SK-N-SH treated with all-trans-retinoic acid at 6 μM for 48 hours (cell line): Measurements from ENCODE around the gene SYNGR3.
A peak's percentile ranks its signal among the peaks of the same experiment; 100 is the strongest.
"Not testable (repeated sequence)": the region's sequence is repeated elsewhere in the genome, so short reads cannot be mapped to it uniquely, and the experiment has no call there.

ENCODE experiments used
- ATAC-seq: fragments of 200-7000 bp; cut with Tn5 transposase; 3 replicates; pipeline ENCODE4 v1.9.1; 2020; ENCODE audit warnings: mild to moderate bottlenecking, moderate library complexity
- BACH2 ChIP-seq: fragments of 250-450 bp; sonication (Bioruptor Pico); IDR thresholded peaks from 2 replicates; pipeline ENCODE4 v1.9.0; 2021; ENCODE audit warnings: mild to moderate bottlenecking, borderline replicate concordance
- CREB5 ChIP-seq: fragments of 250-450 bp; sonication (Bioruptor Pico); IDR thresholded peaks from 2 replicates; pipeline ENCODE4 v1.5.1; 2020; ENCODE audit warnings: low read depth, mild to moderate bottlenecking, moderate library complexity
- CSDC2 ChIP-seq: fragments of 250-450 bp; sonication (Bioruptor Pico); IDR thresholded peaks from 2 replicates; pipeline ENCODE4 v1.5.0; 2020; ENCODE audit warnings: mild to moderate bottlenecking, moderate library complexity
- ESRRG ChIP-seq: fragments of 250-450 bp; sonication (Bioruptor Pico); IDR thresholded peaks from 2 replicates; pipeline ENCODE4 v1.6.1; 2021; ENCODE audit warnings: mild to moderate bottlenecking
- GLIS3 ChIP-seq: fragments of 250-450 bp; sonication (Bioruptor Pico); IDR thresholded peaks from 2 replicates; pipeline ENCODE4 v1.5.0; 2020; ENCODE audit warnings: mild to moderate bottlenecking, moderate library complexity
- ISL1 ChIP-seq: fragments of 250-450 bp; sonication (Bioruptor Pico); IDR thresholded peaks from 2 replicates; pipeline ENCODE4 v2.1.2; 2022; ENCODE audit warnings: mild to moderate bottlenecking, moderate library complexity
- OSR1 ChIP-seq: fragments of 250-450 bp; sonication (Bioruptor Pico); IDR thresholded peaks from 2 replicates; pipeline ENCODE4 v1.8.0; 2022; ENCODE audit warnings: moderate library complexity, mild to moderate bottlenecking, inconsistent platforms
- POU6F1 ChIP-seq: fragments of 250-450 bp; sonication (Bioruptor Pico); IDR thresholded peaks from 2 replicates; pipeline ENCODE4 v1.8.0; 2021; ENCODE audit warnings: low read depth, mild to moderate bottlenecking, moderate library complexity, borderline replicate concordance
- PPARA ChIP-seq: fragments of 250-450 bp; sonication (Bioruptor Pico); IDR thresholded peaks from 2 replicates; pipeline ENCODE4 v1.5.0; 2020; ENCODE audit warnings: mild to moderate bottlenecking, borderline replicate concordance
- RARB ChIP-seq: fragments of 250-450 bp; sonication (Bioruptor Pico); IDR thresholded peaks from 2 replicates; pipeline ENCODE4 v1.8.0; 2021; ENCODE audit warnings: mild to moderate bottlenecking, moderate library complexity
- SNAI2 ChIP-seq: fragments of 250-450 bp; sonication (Bioruptor Pico); IDR thresholded peaks from 2 replicates; pipeline ENCODE4 v1.5.0; 2020; ENCODE audit warnings: mild to moderate bottlenecking, moderate library complexity
- TCF4 ChIP-seq: fragments of 250-450 bp; sonication (Bioruptor Pico); IDR thresholded peaks from 2 replicates; pipeline ENCODE4 v1.8.0; 2021; ENCODE audit warnings: mild to moderate bottlenecking, moderate library complexity, borderline replicate concordance
- ZC3H10 ChIP-seq: fragments of 250-450 bp; sonication (Bioruptor Pico); IDR thresholded peaks from 2 replicates; pipeline ENCODE4 v1.5.1; 2021; ENCODE audit warnings: mild to moderate bottlenecking, moderate library complexity
- ZFP3 ChIP-seq: fragments of 250-450 bp; sonication (Bioruptor Pico); IDR thresholded peaks from 2 replicates; pipeline ENCODE4 v1.5.0; 2020; ENCODE audit warnings: mild to moderate bottlenecking, moderate library complexity
- ZNF565 ChIP-seq: fragments of 450-650 bp; formaldehyde crosslinking; conservative IDR thresholded peaks from 2 replicates; pipeline ENCODE4 v1.5.0; 2020; ENCODE audit warnings: low read depth, mild to moderate bottlenecking, moderate library complexity
- ZNF8 ChIP-seq: fragments of 450-650 bp; formaldehyde crosslinking; IDR thresholded peaks from 2 replicates; pipeline ENCODE4 v1.5.0; 2020; ENCODE audit warnings: mild to moderate bottlenecking, moderate library complexity
- TF ChIP-seq, protein P1 (sequence below): fragments of 250-450 bp; sonication (Bioruptor Pico); IDR thresholded peaks from 2 replicates; pipeline ENCODE4 v1.5.1; 2021; ENCODE audit warnings: mild to moderate bottlenecking, moderate library complexity
- TF ChIP-seq, protein P2 (sequence below): fragments of 250-450 bp; sonication (Bioruptor Pico); IDR thresholded peaks from 2 replicates; pipeline ENCODE4 v1.5.0; 2020; ENCODE audit warnings: mild to moderate bottlenecking, moderate library complexity

Gene SYNGR3

DNA sequence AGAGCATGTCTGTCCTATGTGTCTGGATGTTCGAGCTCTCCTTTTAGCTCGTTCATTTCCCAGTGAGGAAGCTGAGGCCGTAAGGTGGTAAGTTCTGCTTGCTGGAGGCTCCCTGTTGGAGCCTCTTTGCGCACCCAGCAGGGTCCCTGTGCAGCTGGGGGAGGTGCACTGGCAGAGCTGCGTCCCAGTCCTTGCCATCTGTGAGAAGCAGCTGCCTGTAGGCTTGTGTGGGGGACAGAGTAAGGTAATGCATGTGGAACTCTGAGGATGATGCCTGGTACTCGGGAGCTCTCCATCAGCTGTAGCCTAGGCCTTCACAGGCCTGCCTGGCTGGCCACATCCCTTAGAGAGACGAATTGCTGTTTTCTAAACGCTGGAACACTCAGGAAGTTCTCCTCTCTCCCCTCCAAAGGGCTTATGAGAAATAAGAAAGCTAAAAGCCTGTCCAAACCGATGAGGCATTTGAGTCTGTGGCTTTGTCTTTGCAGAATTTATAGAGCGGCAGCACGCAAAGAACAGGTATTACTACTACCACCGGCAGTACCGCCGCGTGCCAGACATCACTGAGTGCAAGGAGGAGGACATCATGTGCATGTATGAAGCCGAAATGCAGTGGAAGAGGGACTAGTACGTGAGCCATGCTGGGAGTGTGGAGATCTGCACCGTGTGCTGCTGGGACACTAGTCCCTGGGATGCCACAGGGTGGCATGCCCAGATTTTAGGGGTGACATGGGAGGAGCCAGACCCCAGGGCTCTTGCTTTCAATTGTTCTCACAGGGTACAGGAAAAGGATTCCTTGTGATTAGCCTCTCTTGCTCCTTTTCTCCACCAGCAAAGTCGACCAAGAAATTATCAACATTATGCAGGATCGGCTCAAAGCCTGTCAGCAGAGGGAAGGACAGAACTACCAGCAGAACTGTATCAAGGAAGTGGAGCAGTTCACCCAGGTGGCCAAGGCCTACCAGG, 28.8 kb upstream of the SYNGR3 start (continued):
- TF ChIP-seq TCF4 (CRISPR knock-in tag) (no peak), ISL1 (CRISPR knock-in tag) (no peak), PPARA (CRISPR knock-in tag) (no peak), ZNF565 (CRISPR knock-in tag) (no peak), RARB (CRISPR knock-in tag) (no peak), ZC3H10 (no peak), POU6F1 (CRISPR knock-in tag) (no peak), ZFP3 (CRISPR knock-in tag) (no peak), OSR1 (CRISPR knock-in tag) (no peak), CSDC2 (no peak), CREB5 (CRISPR knock-in tag) (0 out of 2 replicates have a peak, but pooled peaks have one; percentile 47)
- TF ChIP-seq, protein P1, sequence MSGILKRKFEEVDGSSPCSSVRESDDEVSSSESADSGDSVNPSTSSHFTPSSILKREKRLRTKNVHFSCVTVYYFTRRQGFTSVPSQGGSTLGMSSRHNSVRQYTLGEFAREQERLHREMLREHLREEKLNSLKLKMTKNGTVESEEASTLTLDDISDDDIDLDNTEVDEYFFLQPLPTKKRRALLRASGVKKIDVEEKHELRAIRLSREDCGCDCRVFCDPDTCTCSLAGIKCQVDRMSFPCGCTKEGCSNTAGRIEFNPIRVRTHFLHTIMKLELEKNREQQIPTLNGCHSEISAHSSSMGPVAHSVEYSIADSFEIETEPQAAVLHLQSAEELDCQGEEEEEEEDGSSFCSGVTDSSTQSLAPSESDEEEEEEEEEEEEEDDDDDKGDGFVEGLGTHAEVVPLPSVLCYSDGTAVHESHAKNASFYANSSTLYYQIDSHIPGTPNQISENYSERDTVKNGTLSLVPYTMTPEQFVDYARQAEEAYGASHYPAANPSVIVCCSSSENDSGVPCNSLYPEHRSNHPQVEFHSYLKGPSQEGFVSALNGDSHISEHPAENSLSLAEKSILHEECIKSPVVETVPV (CRISPR knock-in tag): no peak; the same call in 1 of the 2 replicates

DNA sequence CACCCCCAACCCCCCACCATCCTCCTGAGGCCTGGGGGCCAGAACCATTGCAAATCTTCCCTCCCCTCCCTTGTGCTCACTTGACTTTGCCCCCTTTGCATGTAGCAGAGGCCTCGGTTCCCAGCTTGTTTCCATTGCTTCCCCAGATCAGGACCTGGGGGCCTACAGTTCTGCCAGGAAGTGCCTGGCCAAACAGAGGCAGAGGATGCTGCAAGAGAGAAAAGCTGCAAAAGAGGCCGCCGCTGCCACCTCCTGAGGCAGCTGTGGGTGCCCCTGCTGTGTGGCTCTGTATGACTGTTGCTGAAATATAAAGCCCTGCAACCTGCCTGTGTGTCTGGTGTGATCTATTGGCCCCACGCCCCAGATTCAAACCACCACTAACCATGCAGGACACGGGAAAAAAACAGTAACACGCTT, 28.1 kb upstream of the SYNGR3 start:
- no peak for TF ChIP-seq ESRRG (CRISPR knock-in tag)
- no peak for TF ChIP-seq PPARA (CRISPR knock-in tag)
- no peak for TF ChIP-seq GLIS3 (CRISPR knock-in tag)
- no peak for TF ChIP-seq OSR1 (CRISPR knock-in tag)
- no peak for TF ChIP-seq RARB (CRISPR knock-in tag)
- no peak for TF ChIP-seq SNAI2
- no peak for TF ChIP-seq BACH2
- TF ChIP-seq POU6F1 (CRISPR knock-in tag): no peak
- no peak for TF ChIP-seq ZNF8 (CRISPR knock-in tag)
- TF ChIP-seq, protein P2, sequence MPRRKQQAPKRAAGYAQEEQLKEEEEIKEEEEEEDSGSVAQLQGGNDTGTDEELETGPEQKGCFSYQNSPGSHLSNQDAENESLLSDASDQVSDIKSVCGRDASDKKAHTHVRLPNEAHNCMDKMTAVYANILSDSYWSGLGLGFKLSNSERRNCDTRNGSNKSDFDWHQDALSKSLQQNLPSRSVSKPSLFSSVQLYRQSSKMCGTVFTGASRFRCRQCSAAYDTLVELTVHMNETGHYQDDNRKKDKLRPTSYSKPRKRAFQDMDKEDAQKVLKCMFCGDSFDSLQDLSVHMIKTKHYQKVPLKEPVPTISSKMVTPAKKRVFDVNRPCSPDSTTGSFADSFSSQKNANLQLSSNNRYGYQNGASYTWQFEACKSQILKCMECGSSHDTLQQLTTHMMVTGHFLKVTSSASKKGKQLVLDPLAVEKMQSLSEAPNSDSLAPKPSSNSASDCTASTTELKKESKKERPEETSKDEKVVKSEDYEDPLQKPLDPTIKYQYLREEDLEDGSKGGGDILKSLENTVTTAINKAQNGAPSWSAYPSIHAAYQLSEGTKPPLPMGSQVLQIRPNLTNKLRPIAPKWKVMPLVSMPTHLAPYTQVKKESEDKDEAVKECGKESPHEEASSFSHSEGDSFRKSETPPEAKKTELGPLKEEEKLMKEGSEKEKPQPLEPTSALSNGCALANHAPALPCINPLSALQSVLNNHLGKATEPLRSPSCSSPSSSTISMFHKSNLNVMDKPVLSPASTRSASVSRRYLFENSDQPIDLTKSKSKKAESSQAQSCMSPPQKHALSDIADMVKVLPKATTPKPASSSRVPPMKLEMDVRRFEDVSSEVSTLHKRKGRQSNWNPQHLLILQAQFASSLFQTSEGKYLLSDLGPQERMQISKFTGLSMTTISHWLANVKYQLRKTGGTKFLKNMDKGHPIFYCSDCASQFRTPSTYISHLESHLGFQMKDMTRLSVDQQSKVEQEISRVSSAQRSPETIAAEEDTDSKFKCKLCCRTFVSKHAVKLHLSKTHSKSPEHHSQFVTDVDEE: no peak
- no peak for TF ChIP-seq TCF4 (CRISPR knock-in tag)
- no peak for TF ChIP-seq ZFP3 (CRISPR knock-in tag)
- ATAC-seq: no peak

DNA sequence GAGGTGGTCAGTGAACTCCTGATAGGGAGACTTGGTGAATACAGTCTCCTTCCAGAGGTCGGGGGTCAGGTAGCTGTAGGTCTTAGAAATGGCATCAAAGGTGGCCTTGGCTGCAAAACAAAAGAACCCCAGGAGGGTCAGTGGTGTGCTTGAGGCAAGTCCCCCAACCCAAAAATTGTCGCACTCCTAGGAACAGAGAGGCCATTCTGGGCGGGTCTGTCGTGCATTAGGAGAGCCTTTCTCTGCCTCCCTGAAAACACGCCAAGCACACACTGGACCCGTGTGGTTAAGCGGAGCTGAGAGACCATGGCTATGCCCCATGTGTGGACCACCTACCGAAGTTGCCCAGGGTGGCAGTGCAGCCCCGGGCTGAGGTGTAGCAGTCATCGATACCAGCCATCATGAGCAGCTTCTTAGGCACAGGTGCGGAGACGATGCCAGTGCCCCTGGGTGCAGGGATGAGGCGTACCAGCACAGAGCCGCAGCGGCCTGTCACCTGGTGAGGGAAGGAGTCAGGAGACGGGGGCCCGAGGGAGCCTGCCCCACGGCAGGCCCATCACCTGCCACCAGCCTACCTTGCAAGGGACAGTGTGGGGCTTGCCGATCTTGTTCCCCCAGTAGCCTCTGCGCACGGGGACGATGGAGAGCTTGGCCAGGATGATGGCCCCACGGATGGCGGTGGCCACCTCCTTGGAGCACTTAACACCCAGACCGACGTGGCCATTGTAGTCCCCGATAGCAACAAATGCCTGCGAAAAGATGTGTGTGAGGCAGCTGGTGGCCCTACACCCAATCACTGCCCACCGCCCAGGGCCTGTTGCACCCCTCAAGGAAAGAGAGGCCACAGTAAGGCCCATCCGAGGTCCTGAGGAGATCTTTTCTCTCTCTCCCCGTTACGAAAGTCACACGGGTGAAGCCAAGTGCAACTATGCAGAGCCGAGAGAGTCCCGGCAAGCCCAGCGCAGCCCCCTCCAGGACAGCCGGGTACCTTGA, 27.3 kb upstream of the SYNGR3 start:
- ATAC-seq: not testable (repeated sequence)
